GM12878 (cell line): ENCODE results near the gene LTBP3. TPM values are rescaled to one million over a fixed set of nuclear protein-coding genes. Genes with fewer than 3 reads are reported as not detected.

Experiments used
- ATAC-seq: fragments of 200-7000 bp; cut with Tn5 transposase; 3 replicates; pipeline ENCODE4 v1.9.1; 2020; ENCODE audit warnings: mild to moderate bottlenecking, moderate library complexity
- BruUV-seq: library from RNA; stranded (reverse); fragments of 400-500 nt; replicated peaks from 2 replicates; lab custom pipeline; 2021; lab: Mats Ljungman, UMichigan
- CTCF ChIA-PET: fragments of 300-600 bp; sonication (Branson Sonifier 250); formaldehyde crosslinking; extraction: SDS; loops from one replicate; lab custom pipeline; 2021; ENCODE audit warnings: inconsistent platforms; lab: Yijun Ruan, JAX
- POLR2A ChIA-PET: fragments of 350-600 bp; formaldehyde crosslinking; extraction: SDS; loops from one replicate; lab custom pipeline; 2021; ENCODE audit warnings: inconsistent platforms; lab: Charles Lee
- RAD21 ChIA-PET: fragments of 300-600 bp; sonication (Branson Sonifier 250); formaldehyde crosslinking; loops from one replicate; lab custom pipeline; 2023; ENCODE audit warnings: antibody characterized with exemption; ENCODE audit not compliant: unreplicated experiment; lab: Charles Lee
- SMC1A ChIA-PET: fragments of 300-600 bp; sonication (Branson Sonifier 250); formaldehyde crosslinking; loops from one replicate; lab custom pipeline; 2023; ENCODE audit not compliant: unreplicated experiment, uncharacterized antibody; lab: Charles Lee
- DNase-seq: peaks from one replicate; pipeline ENCODE4 v3.0.0-alpha.2; 2011; ENCODE audit warnings: low read depth, low spot score
- FAIRE-seq: peaks from 3 replicates; lab custom pipeline; 2011; peaks lifted over from hg19 to GRCh38; lab: Jason Lieb, UNC
- H2AFZ ChIP-seq: 2 replicates; pipeline ENCODE4 v1.6.0; 2011; ENCODE audit warnings: low read depth, low read length, control low read depth; ENCODE audit not compliant: control insufficient read depth
- H3K27ac ChIP-seq: 2 replicates; pipeline ENCODE4 v1.5.1; 2011; ENCODE audit warnings: control low read depth; ENCODE audit not compliant: control insufficient read depth, insufficient read depth
- H3K27me3 ChIP-seq, 2 experiments: replicated peaks in 1 of 2; 2 replicates each; pipeline versions ENCODE4 v1.6.0 to v1.6.1; 2011; ENCODE audit warnings: low read length in 1 of 2; ENCODE audit not compliant: control insufficient read depth in 2 of 2, insufficient read depth in 2 of 2
- H3K36me3 ChIP-seq, 2 experiments: 2 replicates each; pipeline ENCODE4 v1.5.1; 2011; ENCODE audit warnings: low read length in 1 of 2; ENCODE audit not compliant: control insufficient read depth in 2 of 2, insufficient read depth in 2 of 2
- H3K4me1 ChIP-seq: 2 replicates; pipeline ENCODE4 v1.6.1; 2011; ENCODE audit warnings: mild to moderate bottlenecking, low read length, moderate library complexity, mixed read lengths; ENCODE audit not compliant: control insufficient read depth, insufficient read depth
- H3K4me2 ChIP-seq: 2 replicates; pipeline ENCODE4 v1.6.0; 2011; ENCODE audit warnings: control low read depth; ENCODE audit not compliant: control insufficient read depth, insufficient read depth
- H3K4me3 ChIP-seq: fragments of 200-600 bp; sonication (generic); 2 replicates; pipeline ENCODE4 v1.5.1; 2016
- H3K79me2 ChIP-seq: 2 replicates; pipeline ENCODE4 v1.6.0; 2011; ENCODE audit warnings: low read length; ENCODE audit not compliant: control insufficient read depth, insufficient read depth
- H3K9ac ChIP-seq: 2 replicates; pipeline ENCODE4 v1.8.0; 2011; ENCODE audit warnings: low read length, control low read depth, mixed read lengths; ENCODE audit not compliant: control insufficient read depth, insufficient read depth
- H3K9me3 ChIP-seq: replicated peaks from 3 replicates; pipeline ENCODE4 v1.5.1; 2011; ENCODE audit warnings: mild to moderate bottlenecking, low read length; ENCODE audit not compliant: control insufficient read depth, insufficient read depth
- H4K20me1 ChIP-seq: 2 replicates; pipeline ENCODE4 v1.6.0; 2011; ENCODE audit not compliant: control insufficient read depth, insufficient read depth
- ASH2L ChIP-seq: fragments of 300-600, 200-600 bp; sonication (generic); IDR thresholded peaks from 2 replicates; pipeline ENCODE4 v1.6.1; 2017; ENCODE audit warnings: low read depth, mild to moderate bottlenecking, borderline replicate concordance
- DPF2 ChIP-seq: fragments of 450-650 bp; IDR thresholded peaks from 2 replicates; pipeline ENCODE4 v1.6.1; 2017; ENCODE audit warnings: mild to moderate bottlenecking
- EGR1 ChIP-seq, 2 experiments: IDR thresholded peaks; 1 replicate in 1 of 2; 2 replicates in 1 of 2; pipeline ENCODE4 v1.6.1; 2011 to 2012; ENCODE audit warnings: low read depth in 2 of 2, low read length in 2 of 2, borderline replicate concordance in 1 of 2, mild to moderate bottlenecking in 1 of 2, moderate library complexity in 1 of 2
- ETV6 ChIP-seq, 2 experiments: fragments of 450-650 bp in 1 of 2; IDR thresholded peaks in 1 of 2; conservative IDR thresholded peaks in 1 of 2; 2 replicates each; pipeline ENCODE4 v1.6.1; 2014; ENCODE audit warnings: antibody characterized with exemption in 1 of 2, borderline replicate concordance in 1 of 2, low read depth in 1 of 2, mild to moderate bottlenecking in 1 of 2, moderate library complexity in 1 of 2
- GABPA ChIP-seq: IDR thresholded peaks from 2 replicates; pipeline ENCODE4 v1.6.1; 2014; ENCODE audit warnings: antibody characterized with exemption, low read depth, mild to moderate bottlenecking, inconsistent platforms
- LARP7 ChIP-seq: fragments of 450-650 bp; IDR thresholded peaks from 2 replicates; pipeline ENCODE4 v1.6.1; 2017; ENCODE audit warnings: mild to moderate bottlenecking
- NR2C1 ChIP-seq: fragments of 450-650 bp; IDR thresholded peaks from 2 replicates; pipeline ENCODE4 v1.6.1; 2017; ENCODE audit warnings: antibody characterized with exemption, mild to moderate bottlenecking, moderate library complexity
- PML ChIP-seq: IDR thresholded peaks from 2 replicates; pipeline ENCODE4 v1.6.1; 2012; ENCODE audit warnings: low read length, inconsistent platforms
- POLR2A ChIP-seq: IDR thresholded peaks from 2 replicates; pipeline ENCODE4 v1.6.1; 2011; ENCODE audit warnings: low read depth, mild to moderate bottlenecking, low read length
- RCOR1 ChIP-seq: conservative IDR thresholded peaks from 2 replicates; pipeline ENCODE4 v1.6.1; 2012; ENCODE audit warnings: low read depth, low read length, improper control_type of control experiment
- SP1 ChIP-seq: IDR thresholded peaks from one replicate; pipeline ENCODE4 v1.6.1; 2011; ENCODE audit warnings: low read depth, low read length
- SPI1 ChIP-seq: IDR thresholded peaks from 2 replicates; pipeline ENCODE4 v1.6.1; 2011; ENCODE audit warnings: low read depth, mild to moderate bottlenecking, low read length, moderate library complexity, borderline replicate concordance; ENCODE audit not compliant: insufficient read depth
- STAT3 ChIP-seq: IDR thresholded peaks from 2 replicates; pipeline ENCODE4 v1.6.1; 2011; ENCODE audit warnings: low read depth, low read length, improper control_type of control experiment
- TAF1 ChIP-seq: IDR thresholded peaks from 2 replicates; pipeline ENCODE4 v1.6.1; 2011; ENCODE audit warnings: mild to moderate bottlenecking, low read depth, low read length, borderline replicate concordance
- YBX1 ChIP-seq: fragments of 450-650 bp; IDR thresholded peaks from 2 replicates; pipeline ENCODE4 v1.6.1; 2016; ENCODE audit warnings: antibody characterized with exemption
- YY1 ChIP-seq: IDR thresholded peaks from 2 replicates; pipeline ENCODE4 v1.6.1; 2011; ENCODE audit warnings: low read depth, mild to moderate bottlenecking, low read length
- WGBS: methylation state at CpG from one replicate; pipeline ENCODE4 v1.1.6; 2016; ENCODE audit warnings: low lambda C conversion rate; ENCODE audit not compliant: insufficient replicate concordance, insufficient coverage; ENCODE audit errors: missing lambda C conversion rate; 5-methylcytosine and 5-hydroxymethylcytosine counted together
- in situ Hi-C: fragments of 300-500 bp; cut with MboI; formaldehyde crosslinking; loops from 9 replicates; pipeline ENCODE4 v1.14.3; 2018; ENCODE audit warnings: mixed read lengths
- intact Hi-C: fragments of 100-400 bp; cut with micrococcal nuclease; formaldehyde crosslinking; loops from one replicate; pipeline ENCODE4 v1.14.2; 2022; ENCODE audit not compliant: unreplicated experiment
- polyA plus RNA-seq, 11 experiments: library from polyadenylated mRNA; depleted of rRNA in 4 of 11; unstranded in 6 of 11; stranded (reverse) in 5 of 11; fragments of >200 nt; fragmentation: Nextera tagmentation in 4 of 11; fragmentation: Illumina TruSeq in 1 of 11; extraction: Ambion mirVana in 4 of 11; extraction: Trizol in 1 of 11; gene quantifications; 1 replicate in 1 of 11; 2 replicates in 10 of 11; pipeline versions ENCODE4 v1.2.1 to v1.2.3, GENCODE V29; 2011 to 2016; ENCODE audit warnings: inconsistent platforms in 2 of 11, missing spikeins in 2 of 11, low read depth in 1 of 11
- total RNA-seq, 4 experiments: library from RNA; depleted of rRNA in 3 of 4; stranded (reverse); fragments of >200 nt in 3 of 4; fragmentation: Illumina TruSeq in 1 of 4; extraction: Trizol in 1 of 4; gene quantifications; 2 replicates each; pipeline versions ENCODE4 v1.2.1 to v1.2.3, GENCODE V29; 2013 to 2021
- TF ChIP-seq, protein P1 (sequence below): fragments of 150-350 bp; IDR thresholded peaks from 2 replicates; pipeline ENCODE4 v1.6.1; 2016; ENCODE audit warnings: low read depth, low read length
- TF ChIP-seq, protein P2 (sequence below): fragments of 450-650 bp; conservative IDR thresholded peaks from 2 replicates; pipeline ENCODE4 v1.6.1; 2017; ENCODE audit warnings: mild to moderate bottlenecking, moderate library complexity

The LTBP3 gene
- total and polyA plus RNA-seq, 10 of the 15 experiments (the other 5 are each of a cell fraction or from before 2014, with no cell fraction given) = 2.2 to 12.2 (median 6.2) TPM; not detected in 2

DNA sequence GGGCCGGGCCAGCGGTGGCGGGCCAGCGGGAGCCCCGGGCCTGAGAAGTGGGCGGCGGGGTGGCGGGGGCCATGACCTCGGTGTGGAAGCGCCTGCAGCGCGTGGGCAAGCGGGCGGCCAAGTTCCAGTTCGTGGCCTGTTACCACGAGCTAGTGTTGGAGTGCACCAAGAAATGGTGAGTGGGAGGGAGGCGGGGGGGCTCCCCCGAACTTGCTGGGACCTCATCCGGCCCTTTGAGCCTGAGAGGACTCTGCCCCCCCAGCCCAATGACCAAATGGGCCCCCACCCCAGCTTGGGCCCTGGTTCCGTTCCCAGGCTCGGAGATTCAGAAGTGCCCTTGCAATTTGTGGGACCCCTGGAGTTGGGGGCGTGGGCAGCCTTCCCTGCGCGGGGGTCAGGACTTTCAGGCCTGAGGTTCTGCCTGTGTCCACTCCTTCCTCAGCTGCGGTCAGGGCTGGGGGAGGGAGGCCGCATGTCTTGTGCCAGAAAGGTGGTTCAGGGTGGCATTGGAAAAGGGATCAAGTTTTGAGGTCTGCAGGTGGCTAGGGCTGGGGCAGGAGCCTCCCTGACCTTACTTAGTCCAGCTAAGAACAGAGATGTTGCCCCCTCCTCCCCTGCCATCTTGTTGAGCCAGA lies 18.2 kb upstream of the LTBP3 start:
- Histone ChIP-seq H3K4me2 (peak overlapping the region; percentile 100), H4K20me1 (no peaks in the 10 kb centered on the region; the same call in 1 of the 2 replicates), H3K79me2 (peaks cover 65% of the 10 kb centered on the region), H2AFZ (no peak overlapping the region; the same call in 1 of the 2 replicates), H3K4me1 (peaks cover 31% of the 10 kb centered on the region), H3K27me3 (no peaks in the 10 kb centered on the region), H3K9me3 (no peaks in the 10 kb centered on the region), H3K9ac (peak overlapping the region; percentile 88), H3K27ac (peak overlapping the region; percentile 96), H3K36me3 (peaks cover 5 to 15% of the 10 kb centered on the region in 2 experiments; a peak in 3 of 4 replicates), H3K4me3 (peak overlapping the region; percentile 97)
- BruUV-seq = TSS peak; percentile 21
- intact Hi-C loops (no loop called here), in situ Hi-C loops (no loop called here)
- ChIA-PET CTCF (interaction anchor here (0.7 to 5.7 kb wide), 8 partner anchors 12 to 135 kb away, joined by 3 to 130 read pairs (median 4); partner anchors contain the start of genes KCNK7 and PCNX3), RAD21 (interaction anchor here (0.6 to 4.0 kb wide), 8 partner anchors 11 to 76 kb away, joined by 3 to 132 read pairs (median 6); partner anchors contain the start of genes KCNK7, PCNX3 and SIPA1), SMC1A (interaction anchor here (0.8 to 4.2 kb wide), 4 partner anchors 11 to 36 kb away, joined by 4 to 93 read pairs (median 7); no protein-coding TSS in a partner anchor), POLR2A (interaction anchor here (0.6 to 4.9 kb wide), 8 partner anchors 11 to 63 kb away, joined by 3 to 129 read pairs (median 6); partner anchors contain the start of genes MAP3K11, PCNX3 and SIPA1)
- under 1% methylated on average over 25 of the region's 26 CpGs for WGBS
- no peak for ATAC-seq
- DNase-seq = no peak
- FAIRE-seq = no peak
- TF ChIP-seq YY1 (no peak; the same call in 1 of the 2 replicates), NR2C1 (no peak), SPI1 (no peak), RCOR1 (no peak), STAT3 (no peak), LARP7 (peak; percentile 55; the same call in 1 of the 2 replicates), PML (no peak), SP1 (no peak), DPF2 (peak; percentile 9), TAF1 (no peak), EGR1 (IDR thresholded peaks at IDR 0.05; ENCODE audit: borderline replicate concordance in 1 of 2, low read depth in 2 of 2, low read length in 2 of 2) (no peak; a peak in 1 of 3 replicates), ETV6 (conservative IDR thresholded peaks at IDR 0.05 in 1 of 2, IDR thresholded peaks at IDR 0.05 in 1 of 2; ENCODE audit: borderline replicate concordance in 1 of 2, low read depth in 1 of 2) (no peak), GABPA (no peak), POLR2A (peak; percentile 12), ASH2L (no peak), YBX1 (no peak)
- TF ChIP-seq, protein P1, sequence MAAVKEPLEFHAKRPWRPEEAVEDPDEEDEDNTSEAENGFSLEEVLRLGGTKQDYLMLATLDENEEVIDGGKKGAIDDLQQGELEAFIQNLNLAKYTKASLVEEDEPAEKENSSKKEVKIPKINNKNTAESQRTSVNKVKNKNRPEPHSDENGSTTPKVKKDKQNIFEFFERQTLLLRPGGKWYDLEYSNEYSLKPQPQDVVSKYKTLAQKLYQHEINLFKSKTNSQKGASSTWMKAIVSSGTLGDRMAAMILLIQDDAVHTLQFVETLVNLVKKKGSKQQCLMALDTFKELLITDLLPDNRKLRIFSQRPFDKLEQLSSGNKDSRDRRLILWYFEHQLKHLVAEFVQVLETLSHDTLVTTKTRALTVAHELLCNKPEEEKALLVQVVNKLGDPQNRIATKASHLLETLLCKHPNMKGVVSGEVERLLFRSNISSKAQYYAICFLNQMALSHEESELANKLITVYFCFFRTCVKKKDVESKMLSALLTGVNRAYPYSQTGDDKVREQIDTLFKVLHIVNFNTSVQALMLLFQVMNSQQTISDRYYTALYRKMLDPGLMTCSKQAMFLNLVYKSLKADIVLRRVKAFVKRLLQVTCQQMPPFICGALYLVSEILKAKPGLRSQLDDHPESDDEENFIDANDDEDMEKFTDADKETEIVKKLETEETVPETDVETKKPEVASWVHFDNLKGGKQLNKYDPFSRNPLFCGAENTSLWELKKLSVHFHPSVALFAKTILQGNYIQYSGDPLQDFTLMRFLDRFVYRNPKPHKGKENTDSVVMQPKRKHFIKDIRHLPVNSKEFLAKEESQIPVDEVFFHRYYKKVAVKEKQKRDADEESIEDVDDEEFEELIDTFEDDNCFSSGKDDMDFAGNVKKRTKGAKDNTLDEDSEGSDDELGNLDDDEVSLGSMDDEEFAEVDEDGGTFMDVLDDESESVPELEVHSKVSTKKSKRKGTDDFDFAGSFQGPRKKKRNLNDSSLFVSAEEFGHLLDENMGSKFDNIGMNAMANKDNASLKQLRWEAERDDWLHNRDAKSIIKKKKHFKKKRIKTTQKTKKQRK = no peak
- TF ChIP-seq, protein P2, sequence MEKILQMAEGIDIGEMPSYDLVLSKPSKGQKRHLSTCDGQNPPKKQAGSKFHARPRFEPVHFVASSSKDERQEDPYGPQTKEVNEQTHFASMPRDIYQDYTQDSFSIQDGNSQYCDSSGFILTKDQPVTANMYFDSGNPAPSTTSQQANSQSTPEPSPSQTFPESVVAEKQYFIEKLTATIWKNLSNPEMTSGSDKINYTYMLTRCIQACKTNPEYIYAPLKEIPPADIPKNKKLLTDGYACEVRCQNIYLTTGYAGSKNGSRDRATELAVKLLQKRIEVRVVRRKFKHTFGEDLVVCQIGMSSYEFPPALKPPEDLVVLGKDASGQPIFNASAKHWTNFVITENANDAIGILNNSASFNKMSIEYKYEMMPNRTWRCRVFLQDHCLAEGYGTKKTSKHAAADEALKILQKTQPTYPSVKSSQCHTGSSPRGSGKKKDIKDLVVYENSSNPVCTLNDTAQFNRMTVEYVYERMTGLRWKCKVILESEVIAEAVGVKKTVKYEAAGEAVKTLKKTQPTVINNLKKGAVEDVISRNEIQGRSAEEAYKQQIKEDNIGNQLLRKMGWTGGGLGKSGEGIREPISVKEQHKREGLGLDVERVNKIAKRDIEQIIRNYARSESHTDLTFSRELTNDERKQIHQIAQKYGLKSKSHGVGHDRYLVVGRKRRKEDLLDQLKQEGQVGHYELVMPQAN = peak; percentile 57
